Left forelimb (tissue), 1 donor: Measurements from ENCODE around the gene SCUBE1.

Experiments
- DNase-seq: peaks from one replicate; pipeline ENCODE4 v3.0.0-alpha.2; 2018; ENCODE audit warnings: low spot score

The SCUBE1 gene

DNA sequence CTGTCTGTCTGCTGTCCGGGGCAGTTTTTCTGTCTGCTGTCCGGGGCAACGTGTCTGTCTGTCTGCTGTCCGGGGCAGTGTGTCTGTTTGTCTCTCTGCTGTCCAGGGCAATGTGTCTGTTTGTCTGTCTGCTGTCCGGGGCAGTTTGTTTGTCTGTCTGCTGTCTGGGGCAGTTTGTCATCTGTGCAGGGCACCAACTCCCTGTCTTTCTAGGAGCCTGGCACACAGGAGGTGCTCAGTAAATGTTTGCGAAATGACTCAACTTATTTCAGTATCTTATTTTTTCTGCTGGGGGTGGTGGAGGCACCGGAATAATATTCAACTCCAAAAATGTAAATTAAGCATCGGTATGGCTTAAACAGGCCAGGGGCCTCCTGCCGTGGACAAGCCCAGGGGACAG, 144.2 kb downstream of the SCUBE1 start:
- no peak for DNase-seq

DNA sequence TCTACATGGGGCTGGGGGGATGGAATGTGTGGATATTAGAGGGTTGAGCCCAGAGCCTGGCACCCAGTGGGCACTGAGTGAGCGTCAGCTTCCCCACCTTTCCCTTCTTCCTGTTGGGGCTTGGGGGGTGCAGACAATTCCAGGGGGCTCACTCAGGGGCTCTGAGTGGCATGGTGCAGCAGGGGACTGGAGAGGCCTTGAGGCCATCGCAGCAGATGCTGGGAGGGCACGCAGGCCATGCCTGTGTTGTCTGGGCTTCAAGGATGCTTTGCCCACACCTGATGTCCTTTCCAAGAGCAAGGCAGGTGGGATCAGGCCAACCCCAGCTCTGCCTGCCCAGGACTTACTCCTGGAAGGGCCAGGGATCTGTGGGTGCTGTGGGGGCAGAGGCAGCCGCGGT, 145.0 kb downstream of the SCUBE1 start:
- DNase-seq = no peak

DNA sequence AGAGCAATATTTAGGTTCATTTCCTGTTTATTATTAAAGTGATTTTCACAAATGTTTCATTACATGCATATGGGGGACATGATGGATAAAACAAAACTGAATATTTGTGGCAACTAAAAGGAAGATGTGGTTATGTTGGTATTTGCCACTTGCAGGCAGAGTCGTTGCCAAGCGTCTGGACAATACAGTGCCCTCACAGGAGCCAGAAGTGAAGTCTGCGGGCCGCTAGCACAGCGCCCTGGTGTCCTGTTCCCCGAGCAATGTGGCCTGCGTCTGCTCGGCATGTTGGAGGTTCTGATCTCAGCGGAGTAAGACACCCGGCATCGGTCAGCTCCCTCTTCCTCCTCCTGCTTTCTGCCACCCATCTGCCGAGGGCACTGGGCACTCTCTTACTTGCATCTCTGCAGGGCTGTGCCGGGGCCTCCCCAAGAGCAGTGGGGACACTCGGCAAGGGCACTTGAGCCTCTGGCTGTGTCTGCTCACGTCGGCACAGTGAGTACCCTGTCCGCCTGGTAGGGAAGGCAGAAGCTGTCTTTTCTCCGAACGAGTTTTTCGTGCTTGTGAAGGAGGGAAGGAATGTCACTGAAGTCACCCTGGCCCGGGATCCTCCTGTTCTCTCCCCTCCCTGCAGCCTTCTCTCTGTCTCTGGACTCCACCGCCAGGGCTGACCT, 145.8 kb downstream of the SCUBE1 start:
- no peak for DNase-seq

DNA sequence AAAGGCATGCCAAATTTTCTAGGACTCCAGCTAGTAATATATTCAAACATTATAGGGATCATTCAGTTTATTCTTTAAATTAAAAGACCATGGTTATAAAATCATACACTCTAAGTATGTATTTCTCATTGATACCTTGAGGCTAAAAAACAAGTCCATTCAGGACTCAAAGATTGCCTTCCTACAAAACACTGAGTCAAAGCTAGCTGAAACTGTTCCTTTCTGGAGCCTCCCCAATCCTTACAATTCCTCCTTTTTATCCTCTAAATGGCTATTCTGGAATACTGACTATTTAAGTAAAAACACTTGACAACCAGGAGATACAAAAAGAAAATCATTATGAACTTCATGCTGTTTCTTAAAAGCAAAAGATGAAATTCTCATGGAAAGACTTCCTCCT, 151.3 kb downstream of the SCUBE1 start:
- no peak for DNase-seq

DNA sequence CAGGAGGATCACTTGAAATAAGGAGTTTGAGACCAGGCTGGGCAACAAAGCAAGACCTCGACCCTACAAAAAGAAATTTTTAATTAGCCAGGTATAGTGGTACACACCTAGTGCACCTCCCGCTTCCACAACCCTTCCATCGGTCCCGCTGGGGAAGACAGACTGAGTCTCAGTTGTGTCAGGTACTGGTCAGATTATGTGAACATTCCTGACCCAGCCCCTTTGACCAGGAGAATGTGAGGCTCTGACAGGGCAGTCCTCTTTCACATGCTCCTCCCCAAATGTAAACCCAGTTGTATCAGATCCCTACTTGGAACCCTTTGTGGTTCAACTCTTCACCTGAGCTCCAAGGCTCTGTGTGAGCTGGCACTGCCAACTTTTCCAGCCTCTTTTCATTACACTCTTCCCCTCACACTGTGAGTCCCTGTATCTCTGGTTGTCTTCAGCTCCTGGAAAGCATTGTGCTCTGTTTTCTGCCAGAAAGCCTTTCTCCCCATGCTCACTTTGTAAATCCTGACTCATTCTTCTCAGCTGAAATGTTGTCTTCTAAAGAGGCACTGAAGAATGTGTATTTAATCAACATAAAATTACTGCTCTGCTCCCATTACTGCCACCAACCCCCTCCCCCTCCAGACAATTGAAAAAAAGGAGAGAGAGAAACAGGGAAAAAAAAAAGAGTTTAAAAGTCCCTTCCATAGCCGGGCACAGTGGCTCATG, 154.2 kb downstream of the SCUBE1 start:
- DNase-seq = no peak

DNA sequence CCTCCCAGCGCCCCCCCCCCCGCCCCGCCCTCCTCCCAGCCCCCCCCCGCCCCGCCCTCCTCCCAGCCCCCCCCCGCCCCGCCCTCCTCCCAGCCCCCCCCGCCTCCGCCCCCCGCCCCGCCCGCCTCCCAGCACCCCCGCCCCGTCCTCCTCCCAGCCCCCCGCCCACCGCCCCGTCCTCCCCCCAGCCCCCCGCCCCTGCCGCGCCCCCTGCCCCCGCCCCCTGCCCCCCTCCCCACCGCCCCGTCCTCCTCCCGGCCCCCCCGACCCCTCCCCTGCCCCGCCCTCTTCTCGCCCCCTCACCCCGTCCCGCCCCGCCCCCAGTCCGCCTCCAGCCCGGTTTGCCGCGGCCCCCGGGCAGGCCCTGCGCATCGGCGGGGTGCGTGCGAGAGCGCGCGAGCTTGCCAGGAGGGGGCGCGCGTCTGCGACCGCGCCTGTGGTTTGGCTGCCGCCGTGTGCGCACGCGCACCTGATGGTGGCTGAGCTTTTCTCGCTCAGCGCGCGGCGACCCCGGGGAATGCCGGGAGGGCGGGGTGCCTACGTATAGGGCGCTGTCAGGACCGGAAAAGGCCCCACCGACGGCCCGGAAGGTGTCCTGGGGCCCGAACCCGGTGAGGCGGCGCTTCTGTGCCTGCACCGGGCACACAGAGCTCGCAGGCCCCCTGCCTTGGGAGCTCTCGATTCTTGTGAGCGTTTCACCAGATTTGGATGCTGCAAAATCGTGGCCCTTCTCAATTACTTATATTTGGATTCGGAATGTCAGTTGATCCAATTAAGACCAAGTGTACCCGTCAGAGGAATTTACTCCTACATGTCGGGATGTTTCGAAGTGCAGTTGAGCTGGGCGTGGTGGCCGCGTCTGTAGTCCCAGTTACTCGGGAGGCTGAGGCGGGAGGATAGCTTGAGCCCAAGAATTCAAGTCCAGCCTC, 155.7 kb downstream of the SCUBE1 start:
- DNase-seq = peak; percentile 98

DNA sequence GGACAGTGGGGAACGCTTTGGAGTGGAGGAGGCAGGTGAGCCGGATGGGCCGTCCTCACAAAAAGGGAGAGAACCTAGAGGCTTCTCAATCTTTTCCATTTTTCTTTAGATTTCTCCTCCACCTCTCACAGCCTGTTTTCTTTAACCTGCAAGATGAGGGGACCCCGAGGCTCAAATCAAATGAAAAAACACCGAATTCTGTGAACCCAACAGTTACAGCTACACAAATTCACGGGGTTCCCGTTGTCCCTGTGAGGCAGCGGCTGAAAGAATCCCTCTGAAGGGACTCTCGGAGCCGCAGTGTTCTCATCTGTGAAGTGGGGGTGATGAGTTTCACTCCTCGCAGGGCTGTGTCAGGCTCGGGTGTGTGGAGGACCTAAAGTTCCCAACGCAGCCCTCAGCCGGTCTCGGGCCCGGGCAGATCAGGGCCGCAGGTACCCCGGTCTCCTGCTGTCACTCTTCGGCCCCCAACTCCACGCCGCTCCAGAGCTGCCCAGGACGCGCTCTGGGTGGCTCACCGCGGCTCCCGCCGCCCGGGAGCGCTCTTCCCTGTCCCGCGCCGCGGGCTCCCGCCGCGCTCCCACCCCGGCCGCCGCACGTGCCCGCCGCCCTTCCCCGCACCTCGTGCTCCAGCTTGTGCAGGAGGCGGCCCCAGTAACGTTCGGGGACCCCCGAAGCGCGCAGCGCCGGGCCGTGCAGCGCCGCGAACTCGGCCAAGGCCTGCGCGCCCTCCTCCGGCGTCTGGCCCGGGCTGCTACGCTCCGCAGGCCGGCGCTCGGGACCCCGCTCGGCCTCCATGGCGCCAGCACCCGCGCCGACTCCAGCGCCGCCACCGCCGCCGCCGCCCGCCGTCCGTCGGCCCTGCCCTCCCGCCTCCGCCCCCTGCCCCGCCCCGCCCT, 156.7 kb downstream of the SCUBE1 start, which contains the start of gene TTLL12:
TSS of gene TTLL12 (minus strand) at position 863 of the 899 bp plus-strand sequence. CDS start at position 798, 65 bp downstream.
- peak; percentile 82 for DNase-seq

DNA sequence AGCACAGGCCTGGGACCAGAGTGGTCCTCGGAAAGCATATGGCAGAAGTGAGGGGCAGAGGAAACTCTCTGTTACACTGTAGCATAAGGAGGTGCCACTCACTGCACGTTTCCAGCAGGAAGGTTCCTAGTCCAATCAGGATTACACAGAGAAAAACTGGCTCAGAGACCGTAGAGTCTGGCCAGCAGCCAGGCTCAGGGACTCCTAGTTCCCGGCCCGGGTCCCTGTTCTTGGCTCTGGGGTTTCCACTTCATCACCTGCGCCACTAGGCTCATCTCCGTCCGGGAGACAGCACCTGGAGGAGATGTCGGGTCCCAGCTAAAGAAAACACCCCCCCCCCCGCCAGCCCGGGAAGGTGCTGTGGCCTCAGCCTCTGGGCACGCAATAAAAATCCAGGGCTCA, 157.3 kb downstream of the SCUBE1 start:
- no peak for DNase-seq

DNA sequence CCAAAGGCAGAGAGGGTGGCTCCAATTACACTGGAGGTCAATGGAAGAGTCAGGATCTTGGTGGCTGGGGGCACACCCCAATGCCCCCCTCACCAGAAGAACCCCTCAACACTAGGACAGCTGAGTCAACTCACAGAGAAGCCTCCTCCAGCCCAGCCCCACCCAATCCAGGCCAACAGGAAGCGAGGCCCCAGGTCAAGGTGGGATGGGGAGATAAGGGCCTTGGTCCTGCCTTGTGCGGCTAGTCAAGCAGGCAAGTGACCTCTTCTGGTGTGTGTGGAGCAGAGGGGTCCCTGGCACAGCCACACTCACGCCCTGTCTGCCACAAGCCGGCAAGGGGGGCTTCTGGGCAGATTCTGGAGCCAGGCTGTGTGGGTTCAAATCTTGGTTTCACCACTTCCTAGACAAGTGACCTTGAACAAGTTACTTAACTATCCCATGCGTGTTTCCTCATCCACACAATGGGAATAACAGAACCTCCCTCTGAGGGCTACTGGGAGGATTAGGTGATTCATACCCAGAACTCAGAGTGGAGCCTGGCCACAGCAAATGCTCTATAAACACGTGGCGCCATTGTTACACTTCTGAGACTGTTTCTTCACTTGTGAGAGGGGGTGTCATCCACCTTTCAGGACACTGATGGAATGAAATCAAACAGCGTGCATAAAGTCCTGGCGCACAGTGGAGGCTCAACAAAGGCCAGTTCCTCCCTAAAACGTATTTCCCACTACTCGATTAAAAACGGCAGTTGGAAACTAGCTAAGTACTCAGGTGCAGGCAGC, 159.5 kb downstream of the SCUBE1 start:
- DNase-seq = no peak

DNA sequence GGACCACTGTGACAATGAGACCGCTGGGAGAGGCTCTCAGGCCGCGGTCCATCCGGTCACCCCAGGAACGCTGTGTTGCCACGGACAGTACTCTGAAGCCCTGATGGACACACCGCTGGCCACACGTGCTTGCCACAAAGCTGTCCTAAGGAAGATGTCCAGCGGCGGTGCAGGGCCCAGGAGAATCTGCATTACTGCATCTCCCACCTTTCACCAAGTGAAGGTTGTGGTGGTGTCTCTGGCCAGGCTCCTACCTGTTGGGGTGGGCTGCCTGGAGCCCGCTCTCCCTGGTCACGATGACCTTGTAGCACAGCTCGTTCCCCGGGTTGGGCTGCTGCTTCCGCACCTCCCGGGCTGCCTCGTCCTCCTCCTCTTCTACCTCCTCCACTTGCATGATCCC, 160.4 kb downstream of the SCUBE1 start:
- DNase-seq = no peak

DNA sequence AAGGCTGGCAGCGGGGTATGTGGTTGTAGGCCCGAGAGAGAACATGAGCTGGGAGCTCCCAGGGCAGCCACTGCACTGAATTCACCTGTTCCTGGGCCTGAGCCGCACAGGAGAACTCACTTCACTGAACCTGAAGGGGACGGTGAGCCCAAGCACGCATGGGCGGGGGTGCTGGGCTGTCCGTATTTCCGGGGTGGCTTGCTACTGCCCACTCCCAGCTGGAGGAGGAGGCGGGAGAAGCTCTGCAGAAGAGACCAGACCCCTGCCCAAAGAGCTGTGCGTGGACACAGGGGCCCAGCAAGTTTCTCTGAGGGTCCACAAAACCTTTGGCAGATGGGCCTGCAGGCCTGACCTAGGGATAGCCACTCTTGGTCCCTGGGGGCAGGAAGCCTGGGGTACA, 161.1 kb downstream of the SCUBE1 start:
- DNase-seq = no peak

DNA sequence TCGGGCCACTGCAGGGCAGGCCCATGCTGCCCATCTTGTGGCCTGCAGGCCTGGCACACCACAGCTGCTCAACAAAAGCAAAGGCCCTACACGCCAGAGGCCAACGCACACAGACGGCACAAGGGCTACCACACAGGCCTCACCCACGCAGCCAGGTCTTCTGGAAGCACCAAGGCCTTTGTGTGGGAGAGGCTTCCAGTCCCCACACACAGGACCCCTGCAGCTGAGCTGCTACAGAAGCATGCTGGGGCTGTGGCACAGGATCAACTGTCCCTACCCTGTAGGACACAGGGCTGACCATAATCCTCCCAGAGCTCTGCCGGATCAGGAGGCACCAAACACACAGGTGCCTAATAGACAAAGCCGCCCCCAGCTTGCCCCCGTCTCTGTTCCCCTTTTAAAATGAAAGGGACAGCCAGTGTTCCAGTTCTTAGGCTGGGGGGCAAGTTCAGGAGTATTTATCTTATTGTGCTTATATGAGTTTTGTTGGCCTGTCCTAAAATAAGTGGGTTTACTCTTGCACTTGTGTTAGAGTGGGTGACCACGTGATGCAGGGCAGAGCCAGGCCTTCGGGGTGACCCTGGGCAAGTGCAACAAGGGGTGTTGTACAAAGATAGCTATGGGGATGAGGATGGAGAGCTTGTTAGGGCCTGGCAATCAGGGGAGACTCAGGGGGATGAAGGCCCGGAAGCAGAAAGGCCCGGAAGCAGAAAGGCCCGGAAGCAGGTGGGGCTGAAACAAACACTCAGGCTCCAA, 161.7 kb downstream of the SCUBE1 start:
- DNase-seq = no peak

DNA sequence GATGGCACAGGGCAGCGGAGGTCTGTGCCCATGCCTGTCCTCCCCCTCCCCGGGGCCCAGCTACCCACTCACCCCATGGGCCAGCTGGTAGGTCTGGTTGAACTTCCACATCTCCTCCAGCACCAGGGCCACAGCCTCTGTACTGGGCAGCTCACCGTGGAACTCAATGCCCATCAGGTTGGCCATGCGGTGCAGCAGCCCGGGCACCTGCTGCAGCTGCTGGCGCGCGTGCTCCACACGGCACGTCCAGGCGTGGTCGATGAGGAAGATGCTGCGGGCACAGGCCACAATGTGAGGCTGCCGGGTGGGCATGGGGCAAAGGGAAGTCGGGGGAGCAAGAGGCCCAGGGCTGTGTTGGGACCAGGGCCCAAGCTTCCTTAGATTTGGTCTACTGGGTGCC, 162.5 kb downstream of the SCUBE1 start:
- no peak for DNase-seq

DNA sequence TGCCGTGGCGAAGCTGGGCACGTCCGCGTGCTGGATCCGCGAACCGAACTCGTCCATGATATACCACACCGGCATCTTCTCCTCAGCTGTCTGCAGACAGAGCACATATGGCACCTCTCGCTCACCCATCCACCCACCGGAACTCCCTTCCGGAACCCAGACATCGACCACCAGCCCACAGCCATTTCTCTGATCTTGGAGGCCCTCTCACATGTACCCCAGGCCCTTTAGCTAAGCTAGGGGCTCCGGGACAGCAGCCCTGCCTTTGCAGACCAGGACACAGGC, 163.3 kb downstream of the SCUBE1 start:
- DNase-seq = no peak

DNA sequence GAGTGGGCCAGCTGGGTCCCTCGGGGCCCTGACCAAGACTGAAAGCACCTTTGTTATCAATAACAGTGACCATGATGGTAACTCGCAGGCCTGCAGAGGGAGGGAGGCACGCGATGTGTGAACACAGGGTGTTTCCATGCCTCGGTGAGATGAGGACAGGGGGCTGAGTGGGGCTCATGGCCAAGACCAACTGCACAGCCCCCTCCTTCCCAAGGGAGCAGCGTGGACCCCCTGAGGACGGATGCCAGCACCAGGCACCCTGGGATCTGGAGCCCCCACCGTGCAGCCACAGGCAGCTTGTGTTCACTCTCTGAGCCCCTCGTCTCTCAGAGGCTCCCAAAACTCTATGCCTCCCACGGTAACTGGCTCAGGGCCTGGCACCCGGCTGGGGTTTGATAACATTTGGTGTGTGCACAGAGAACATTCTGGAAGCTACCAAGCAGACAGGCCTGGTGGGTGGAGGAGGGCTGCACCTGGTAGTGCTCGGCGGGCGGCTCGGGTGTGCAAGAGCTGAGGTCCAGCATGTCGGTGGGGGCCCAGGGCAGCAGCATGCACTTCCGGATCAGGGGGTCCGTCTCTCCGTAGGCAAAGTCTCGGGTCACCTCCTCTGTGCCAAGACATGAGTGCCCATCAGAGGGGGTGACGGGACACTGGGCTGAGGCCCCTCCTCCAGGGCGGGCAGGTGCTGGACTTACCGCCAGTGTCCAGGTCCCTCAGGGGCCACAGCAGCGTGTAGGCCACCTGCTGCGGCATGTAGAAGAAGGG, 163.8 kb downstream of the SCUBE1 start:
- DNase-seq = no peak

DNA sequence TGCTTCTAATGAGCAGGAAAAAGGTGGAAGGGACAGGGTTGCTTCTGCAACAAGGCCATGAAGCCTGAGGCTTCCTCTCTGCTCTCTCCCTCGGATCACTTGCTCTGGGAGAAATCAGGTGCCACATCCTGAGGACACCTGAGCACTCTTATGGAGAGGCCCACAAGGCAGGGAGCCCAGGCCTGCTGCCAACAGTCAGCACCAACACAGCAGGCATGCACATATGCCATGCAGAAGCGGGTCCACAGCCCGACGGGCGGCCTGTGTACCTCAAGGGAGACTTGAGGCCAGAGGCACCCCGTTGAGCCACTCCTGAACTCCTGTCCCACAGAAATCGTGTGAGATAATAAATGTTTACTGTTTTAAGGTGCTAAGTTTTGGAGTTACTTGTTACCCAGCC, 165.7 kb downstream of the SCUBE1 start:
- DNase-seq = no peak

DNA sequence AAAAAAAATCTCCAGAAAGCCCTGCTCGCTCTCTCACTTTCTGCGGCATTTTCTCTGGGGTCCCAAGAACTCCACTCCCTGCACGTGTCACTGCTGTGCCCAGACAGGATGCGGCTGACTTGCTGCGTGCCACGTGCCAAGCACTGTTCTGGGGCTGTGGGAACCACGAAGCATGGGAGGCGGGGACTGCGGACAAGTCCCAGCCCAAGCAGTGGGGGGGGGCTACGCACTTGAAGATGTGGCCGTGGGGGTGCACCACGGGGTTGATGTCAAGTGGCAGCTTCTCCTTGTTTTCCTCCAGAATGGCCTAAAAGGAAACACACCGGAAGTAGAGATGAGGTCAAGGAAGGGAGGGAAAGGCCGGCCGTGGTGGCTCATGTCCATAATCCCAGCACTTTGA, 167.1 kb downstream of the SCUBE1 start:
- DNase-seq = no peak

DNA sequence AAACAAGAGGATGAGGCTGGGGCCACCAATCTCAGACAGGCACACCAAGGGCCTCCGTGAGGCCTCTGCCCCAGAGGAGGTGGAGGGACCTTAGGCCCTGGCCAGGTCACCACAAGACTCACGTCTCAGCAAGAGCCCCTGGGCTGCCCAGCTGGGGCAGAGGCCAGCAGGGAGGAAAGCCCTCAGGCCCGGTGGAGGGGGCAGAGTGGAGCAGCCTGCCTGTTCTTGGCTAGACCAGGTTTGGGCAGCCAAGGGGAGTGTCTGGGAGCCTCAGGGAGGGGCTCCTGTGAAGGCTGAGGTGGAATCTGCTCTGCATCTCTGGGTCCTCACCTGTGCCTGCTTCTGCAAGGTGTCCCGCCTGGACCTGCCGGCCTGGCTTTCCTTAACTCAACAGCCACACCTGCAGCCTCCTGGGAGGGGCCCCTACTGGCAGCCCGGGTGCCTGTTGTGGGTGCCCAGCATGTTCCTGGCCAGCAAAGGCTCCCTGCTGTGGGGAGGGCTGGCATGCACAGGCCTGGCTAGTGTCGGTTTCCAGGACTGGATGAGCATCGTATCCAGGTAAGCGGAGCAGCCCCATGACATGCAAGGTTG, 168.1 kb downstream of the SCUBE1 start:
- no peak for DNase-seq
